HepG2 (cell line): Measurements from ENCODE around the gene SEMA4F. TPM values are rescaled to one million over a fixed set of nuclear protein-coding genes. Genes with fewer than 3 reads are reported as not detected.

Experiments used
- ATAC-seq: fragments of 200-7000 bp; cut with Tn5 transposase; 3 replicates; pipeline ENCODE4 v1.9.1; 2020; ENCODE audit warnings: mild to moderate bottlenecking, moderate library complexity
- BruUV-seq: library from RNA; stranded (reverse); fragments of 400-500 nt; replicated peaks from 2 replicates; lab custom pipeline; 2021; lab: Mats Ljungman, UMichigan
- CTCF ChIA-PET: fragments of 300-600 bp; formaldehyde crosslinking; extraction: SDS; loops from one replicate; lab custom pipeline; 2021; ENCODE audit warnings: low total read pairs, inconsistent platforms, low intra/inter-chr PET ratio; lab: Yijun Ruan, JAX
- POLR2A ChIA-PET: fragments of 350-600 bp; sonication (Branson Sonifier 250); formaldehyde crosslinking; loops from one replicate; lab custom pipeline; 2020; ENCODE audit warnings: antibody characterized with exemption, inconsistent platforms; lab: Yijun Ruan, JAX
- DNase-seq: peaks from one replicate; pipeline ENCODE4 v3.0.0-alpha.2; 2015; ENCODE audit warnings: low spot score
- FAIRE-seq: peaks from 3 replicates; lab custom pipeline; 2011; peaks lifted over from hg19 to GRCh38; lab: Jason Lieb, UNC
- H2AFZ ChIP-seq: one replicate; pipeline ENCODE4 v1.6.1; 2011; ENCODE audit warnings: low read length, inconsistent platforms
- H3K27ac ChIP-seq: fragments of 300-600 bp; 3 replicates; pipeline ENCODE4 v1.8.0; 2011; ENCODE audit warnings: mixed run types, mild to moderate bottlenecking, mixed read lengths, low read length, inconsistent platforms; ENCODE audit not compliant: insufficient read depth; ENCODE audit errors: extremely low read length
- H3K27me3 ChIP-seq, 2 experiments: fragments of 200-600 bp in 1 of 2; 2 replicates in 1 of 2; 3 replicates in 1 of 2; pipeline versions ENCODE4 v1.6.0 to v1.8.0; 2011; ENCODE audit warnings: low read length in 2 of 2, mild to moderate bottlenecking in 2 of 2, moderate library complexity in 2 of 2, inconsistent platforms in 1 of 2; ENCODE audit not compliant: insufficient read depth in 2 of 2, control insufficient read depth in 1 of 2
- H3K36me3 ChIP-seq, 2 experiments: fragments of 200-600 bp in 1 of 2; replicated peaks in 1 of 2; 2 replicates in 1 of 2; 3 replicates in 1 of 2; pipeline versions ENCODE4 v1.5.1 to v1.8.0; 2011; ENCODE audit warnings: low read length in 2 of 2, inconsistent platforms in 1 of 2; ENCODE audit not compliant: insufficient read depth in 2 of 2, control insufficient read depth in 1 of 2
- H3K4me1 ChIP-seq: 2 replicates; pipeline ENCODE4 v1.5.1; 2012; ENCODE audit warnings: low read length, inconsistent platforms; ENCODE audit not compliant: insufficient read depth
- H3K4me2 ChIP-seq: 2 replicates; pipeline ENCODE4 v1.6.0; 2011; ENCODE audit warnings: low read depth, low read length, inconsistent platforms
- H3K4me3 ChIP-seq, 3 experiments: fragments of 200-600 bp in 1 of 3; sonication (generic), shearing (Covaris generic) in 1 of 3; replicated peaks in 1 of 3; 2 replicates each; pipeline ENCODE4 v1.5.1; 2011 to 2016; ENCODE audit warnings: low read length in 3 of 3, inconsistent platforms in 2 of 3, low read depth in 2 of 3, mild to moderate bottlenecking in 2 of 3, control low read depth in 1 of 3, mixed read lengths in 1 of 3; ENCODE audit not compliant: insufficient read depth in 1 of 3
- H3K79me2 ChIP-seq: one replicate; pipeline ENCODE4 v1.6.1; 2011; ENCODE audit warnings: low read length, inconsistent platforms; ENCODE audit not compliant: insufficient read depth
- H3K9ac ChIP-seq: 2 replicates; pipeline ENCODE4 v1.6.0; 2011; ENCODE audit warnings: mild to moderate bottlenecking, low read depth, low read length, inconsistent platforms; ENCODE audit not compliant: insufficient read depth
- H3K9me3 ChIP-seq: 2 replicates; pipeline ENCODE4 v1.5.1; 2012; ENCODE audit warnings: mild to moderate bottlenecking, low read length
- H4K20me1 ChIP-seq: 2 replicates; pipeline ENCODE4 v1.6.0; 2011; ENCODE audit warnings: inconsistent platforms, mild to moderate bottlenecking, low read length, moderate library complexity; ENCODE audit not compliant: insufficient read depth
- HOXA7 ChIP-seq: sonication (generic); formaldehyde crosslinking; IDR thresholded peaks from 2 replicates; pipeline ENCODE4 v1.8.1; 2022; ENCODE audit warnings: mild to moderate bottlenecking, missing genetic modification reagents, moderate library complexity
- PHF5A ChIP-seq: IDR thresholded peaks from one replicate; pipeline ENCODE4 v1.6.1; 2018; ENCODE audit warnings: low read depth, missing genetic modification reagents; ENCODE audit not compliant: unreplicated experiment
- ZNF549 ChIP-seq: sonication (generic); formaldehyde crosslinking; IDR thresholded peaks from 2 replicates; pipeline ENCODE4 v1.5.0; 2020; ENCODE audit warnings: missing genetic modification reagents
- ZNF891 ChIP-seq: sonication (generic); formaldehyde crosslinking; IDR thresholded peaks from 2 replicates; pipeline ENCODE4 v1.5.0; 2020; ENCODE audit warnings: mild to moderate bottlenecking, missing genetic modification reagents
- WGBS: methylation state at CpG from one replicate; pipeline ENCODE4 v1.1.6; 2017; ENCODE audit warnings: low lambda C conversion rate; 5-methylcytosine and 5-hydroxymethylcytosine counted together
- in situ Hi-C: cut with HindIII; loops from 2 replicates; pipeline ENCODE4 v1.10.0; 2017; ENCODE audit warnings: low pct_unique_long_range_greater_than_20kb; ENCODE audit not compliant: extremely low pct_ligation_motif_present
- intact Hi-C: fragments of 100-400 bp; cut with micrococcal nuclease; formaldehyde crosslinking; loops from one replicate; pipeline ENCODE4 v1.10.0; 2022; ENCODE audit not compliant: unreplicated experiment
- polyA plus RNA-seq, 8 experiments: library from polyadenylated mRNA; depleted of rRNA in 3 of 8; stranded (reverse) in 7 of 8; unstranded in 1 of 8; fragments of >200 nt; fragmentation: Illumina TruSeq in 4 of 8; extraction: Trizol in 4 of 8; gene quantifications; 2 replicates each; pipeline versions ENCODE4 v1.2.1 to v1.2.3, GENCODE V29; 2011 to 2016; ENCODE audit warnings: low read depth in 4 of 8, missing spikeins in 1 of 8, mixed read lengths in 1 of 8; ENCODE audit not compliant: insufficient read depth in 1 of 8
- total RNA-seq, 5 experiments: library from RNA; depleted of rRNA; stranded (reverse); fragments of >200 nt; fragmentation: Illumina TruSeq; extraction: Trizol; gene quantifications; 2 replicates each; pipeline ENCODE4 v1.2.3, GENCODE V29; 2016; ENCODE audit warnings: low read depth in 1 of 5
- TF ChIP-seq, protein P1 (sequence below): sonication (generic); formaldehyde crosslinking; IDR thresholded peaks from 2 replicates; pipeline ENCODE4 v1.8.0; 2022; ENCODE audit warnings: mild to moderate bottlenecking, missing genetic modification reagents; ENCODE audit not compliant: insufficient replicate concordance
- TF ChIP-seq, protein P2 (sequence below): sonication (generic); formaldehyde crosslinking; IDR thresholded peaks from 2 replicates; pipeline ENCODE4 v1.8.0; 2022; ENCODE audit warnings: missing genetic modification reagents, mild to moderate bottlenecking, inconsistent platforms, borderline replicate concordance
- TF ChIP-seq, protein P3 (sequence below): sonication (generic); formaldehyde crosslinking; IDR thresholded peaks from 2 replicates; pipeline ENCODE4 v1.5.0; 2020; ENCODE audit warnings: mild to moderate bottlenecking, missing genetic modification reagents

SEMA4F gene
- total and polyA plus RNA-seq, 2 of the 13 experiments (the other 11 are each of a cell fraction or from before 2014, with no cell fraction given): 7.1 to 10.3 TPM

DNA sequence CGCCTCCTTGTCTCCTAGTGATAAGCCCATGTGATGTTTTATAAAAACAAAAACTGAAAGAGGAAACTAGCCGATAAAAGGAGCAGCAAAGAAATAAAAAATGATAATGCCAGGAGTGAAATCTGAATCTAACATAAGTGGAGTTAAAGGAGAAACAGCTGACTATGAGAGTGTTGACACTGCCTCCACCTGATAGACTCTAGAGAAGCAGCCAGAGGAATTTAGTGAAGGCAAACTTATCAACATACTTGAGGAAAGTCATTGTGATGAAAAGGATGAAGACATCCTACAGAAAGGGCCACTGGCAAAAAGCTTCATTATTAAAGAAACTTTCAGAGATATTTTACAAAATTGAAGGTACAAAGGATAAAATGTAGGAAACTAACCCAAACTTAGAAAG, 7.8 kb upstream of the SEMA4F start (continued):
- TF ChIP-seq, protein P1, sequence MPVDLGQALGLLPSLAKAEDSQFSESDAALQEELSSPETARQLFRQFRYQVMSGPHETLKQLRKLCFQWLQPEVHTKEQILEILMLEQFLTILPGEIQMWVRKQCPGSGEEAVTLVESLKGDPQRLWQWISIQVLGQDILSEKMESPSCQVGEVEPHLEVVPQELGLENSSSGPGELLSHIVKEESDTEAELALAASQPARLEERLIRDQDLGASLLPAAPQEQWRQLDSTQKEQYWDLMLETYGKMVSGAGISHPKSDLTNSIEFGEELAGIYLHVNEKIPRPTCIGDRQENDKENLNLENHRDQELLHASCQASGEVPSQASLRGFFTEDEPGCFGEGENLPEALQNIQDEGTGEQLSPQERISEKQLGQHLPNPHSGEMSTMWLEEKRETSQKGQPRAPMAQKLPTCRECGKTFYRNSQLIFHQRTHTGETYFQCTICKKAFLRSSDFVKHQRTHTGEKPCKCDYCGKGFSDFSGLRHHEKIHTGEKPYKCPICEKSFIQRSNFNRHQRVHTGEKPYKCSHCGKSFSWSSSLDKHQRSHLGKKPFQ (CRISPR knock-in tag): no peak

DNA sequence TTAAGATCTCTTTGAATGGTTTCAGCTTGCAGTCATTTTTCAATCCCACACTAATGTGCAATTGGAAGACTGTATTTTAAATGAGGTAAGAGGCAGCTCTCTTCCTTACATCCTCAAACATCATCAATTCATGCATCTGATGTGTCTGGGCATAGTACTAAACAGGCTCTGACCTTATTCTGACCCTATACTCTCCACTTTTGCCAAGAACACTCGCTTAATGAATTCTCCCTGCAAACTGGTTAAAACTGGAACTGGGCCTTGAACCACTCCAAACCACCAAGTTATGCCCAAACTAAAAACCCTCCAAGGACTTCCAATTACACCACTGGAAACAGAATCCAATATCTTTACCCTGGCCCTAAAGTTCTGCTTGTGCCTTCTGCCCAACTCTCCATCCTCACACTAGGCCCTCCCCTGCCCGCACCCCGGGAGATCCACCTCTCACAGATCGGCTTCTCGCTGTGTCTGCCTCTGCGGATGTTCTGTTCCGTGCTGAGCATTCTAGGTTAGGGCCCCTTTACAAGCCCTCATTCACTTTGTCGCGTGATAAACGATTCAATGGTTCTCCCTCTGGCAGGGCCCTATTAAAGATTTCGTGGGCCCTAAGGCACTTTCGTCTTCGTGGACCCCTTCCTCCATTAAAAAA, 7.1 kb upstream of the SEMA4F start:
- H3K27ac ChIP-seq: no peak overlapping the region
- no peaks in the 10 kb centered on the region for H3K79me2 ChIP-seq
- intact Hi-C loops (no loop called here), in situ Hi-C loops (no loop called here)
- H3K4me2 ChIP-seq: no peak overlapping the region
- no peak overlapping the region for H3K4me3 ChIP-seq
- no TSS peak for BruUV-seq
- no peak for TF ChIP-seq ZNF549 (CRISPR knock-in tag)
- no peak for TF ChIP-seq ZNF891 (CRISPR knock-in tag)
- no peak for TF ChIP-seq HOXA7 (CRISPR knock-in tag)
- TF ChIP-seq, protein P2, sequence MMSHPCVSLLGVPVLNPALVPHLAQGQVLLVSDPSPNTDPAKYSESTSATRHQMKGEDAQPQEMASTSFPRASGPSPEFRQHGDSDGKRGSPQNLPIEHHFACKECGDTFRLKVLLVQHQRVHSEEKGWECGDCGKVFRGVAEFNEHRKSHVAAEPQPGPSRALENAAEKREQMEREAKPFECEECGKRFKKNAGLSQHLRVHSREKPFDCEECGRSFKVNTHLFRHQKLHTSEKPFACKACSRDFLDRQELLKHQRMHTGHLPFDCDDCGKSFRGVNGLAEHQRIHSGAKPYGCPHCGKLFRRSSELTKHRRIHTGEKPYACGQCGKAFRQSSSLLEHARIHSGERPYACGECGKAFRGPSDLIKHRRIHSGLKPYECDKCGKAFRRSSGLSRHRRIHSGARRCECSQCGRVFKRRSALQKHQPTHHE (CRISPR knock-in tag): no peak
- TF ChIP-seq PHF5A: no peak
- TF ChIP-seq, protein P3, sequence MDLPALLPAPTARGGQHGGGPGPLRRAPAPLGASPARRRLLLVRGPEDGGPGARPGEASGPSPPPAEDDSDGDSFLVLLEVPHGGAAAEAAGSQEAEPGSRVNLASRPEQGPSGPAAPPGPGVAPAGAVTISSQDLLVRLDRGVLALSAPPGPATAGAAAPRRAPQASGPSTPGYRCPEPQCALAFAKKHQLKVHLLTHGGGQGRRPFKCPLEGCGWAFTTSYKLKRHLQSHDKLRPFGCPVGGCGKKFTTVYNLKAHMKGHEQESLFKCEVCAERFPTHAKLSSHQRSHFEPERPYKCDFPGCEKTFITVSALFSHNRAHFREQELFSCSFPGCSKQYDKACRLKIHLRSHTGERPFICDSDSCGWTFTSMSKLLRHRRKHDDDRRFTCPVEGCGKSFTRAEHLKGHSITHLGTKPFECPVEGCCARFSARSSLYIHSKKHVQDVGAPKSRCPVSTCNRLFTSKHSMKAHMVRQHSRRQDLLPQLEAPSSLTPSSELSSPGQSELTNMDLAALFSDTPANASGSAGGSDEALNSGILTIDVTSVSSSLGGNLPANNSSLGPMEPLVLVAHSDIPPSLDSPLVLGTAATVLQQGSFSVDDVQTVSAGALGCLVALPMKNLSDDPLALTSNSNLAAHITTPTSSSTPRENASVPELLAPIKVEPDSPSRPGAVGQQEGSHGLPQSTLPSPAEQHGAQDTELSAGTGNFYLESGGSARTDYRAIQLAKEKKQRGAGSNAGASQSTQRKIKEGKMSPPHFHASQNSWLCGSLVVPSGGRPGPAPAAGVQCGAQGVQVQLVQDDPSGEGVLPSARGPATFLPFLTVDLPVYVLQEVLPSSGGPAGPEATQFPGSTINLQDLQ: no peak
- peaks cover 1 to 5% of the 10 kb centered on the region in 2 experiments; a peak in 1 of 5 replicates for H3K27me3 ChIP-seq
- WGBS: 53% methylated on average over 13 of the region's 13 CpGs
- no peaks in the 10 kb centered on the region for H3K36me3 ChIP-seq
- FAIRE-seq (no peak), DNase-seq (no peak), ATAC-seq (no peak)
- no peaks in the 10 kb centered on the region for H3K9me3 ChIP-seq
- H3K4me1 ChIP-seq: no peaks in the 10 kb centered on the region
- no peak overlapping the region for H2AFZ ChIP-seq
- ChIA-PET CTCF (no interaction called here), POLR2A (no interaction called here)
- no peak overlapping the region for H3K9ac ChIP-seq
- no peaks in the 10 kb centered on the region for H4K20me1 ChIP-seq
